ENCODE results near the gene GMPR2.

Gene GMPR2

DNA sequence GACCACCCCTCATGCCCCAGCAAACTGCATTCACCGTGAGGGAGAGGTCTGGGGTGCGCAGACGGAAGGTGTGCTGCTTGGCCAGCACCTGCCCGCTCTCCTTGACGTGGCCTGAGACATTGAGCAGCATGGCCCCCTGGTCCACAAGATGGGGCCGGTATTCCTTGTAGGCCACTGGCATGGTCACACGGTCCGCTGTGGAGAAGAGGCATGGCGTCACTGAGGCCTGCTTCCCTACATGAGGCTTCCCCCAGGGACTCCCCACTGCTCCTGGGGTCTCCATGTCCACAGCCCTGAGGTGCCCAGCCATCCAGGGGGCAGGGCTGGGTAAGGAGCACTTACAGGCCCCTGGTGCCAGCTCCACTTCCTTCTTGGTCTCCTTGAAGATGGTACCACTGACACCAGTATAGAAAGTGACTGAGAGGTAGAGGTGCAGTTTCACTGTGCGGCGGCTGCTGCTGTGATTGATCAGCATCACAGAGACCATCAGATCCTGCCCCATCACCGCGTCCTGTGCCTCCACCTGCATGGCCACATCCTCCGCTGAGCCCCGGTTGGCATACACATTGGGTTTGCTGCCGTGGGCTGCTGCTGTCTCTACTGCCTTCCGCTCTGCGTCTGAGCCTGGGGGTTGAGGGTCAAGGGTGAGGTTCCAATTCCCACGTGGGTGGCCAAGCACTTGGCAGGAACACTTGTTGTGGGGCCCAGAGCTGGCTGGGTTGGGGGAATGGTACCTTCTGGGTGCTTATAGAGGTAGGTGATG, 22.1 kb downstream of the GMPR2 start:
- DNase-seq: no peak

DNA sequence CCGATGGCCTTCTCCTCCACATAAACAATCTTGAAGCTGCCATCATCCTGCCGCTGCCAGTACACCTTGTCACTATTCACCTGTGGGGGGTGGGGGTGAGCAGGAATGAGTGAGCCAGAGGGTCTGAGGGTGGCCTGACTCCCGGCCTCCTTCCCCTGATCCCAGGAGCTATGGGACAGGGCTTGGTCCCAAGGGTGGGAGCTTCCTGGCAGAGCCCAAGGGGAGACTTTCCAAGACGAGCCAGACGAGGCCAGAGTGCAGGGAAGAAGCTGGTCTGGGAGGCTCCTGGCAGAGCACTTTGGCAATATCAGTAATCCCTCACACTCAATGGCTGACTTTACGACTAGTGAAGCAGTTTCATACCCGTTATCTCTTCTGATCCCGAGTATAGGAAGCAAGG, 22.7 kb downstream of the GMPR2 start:
- DNase-seq: no peak

DNA sequence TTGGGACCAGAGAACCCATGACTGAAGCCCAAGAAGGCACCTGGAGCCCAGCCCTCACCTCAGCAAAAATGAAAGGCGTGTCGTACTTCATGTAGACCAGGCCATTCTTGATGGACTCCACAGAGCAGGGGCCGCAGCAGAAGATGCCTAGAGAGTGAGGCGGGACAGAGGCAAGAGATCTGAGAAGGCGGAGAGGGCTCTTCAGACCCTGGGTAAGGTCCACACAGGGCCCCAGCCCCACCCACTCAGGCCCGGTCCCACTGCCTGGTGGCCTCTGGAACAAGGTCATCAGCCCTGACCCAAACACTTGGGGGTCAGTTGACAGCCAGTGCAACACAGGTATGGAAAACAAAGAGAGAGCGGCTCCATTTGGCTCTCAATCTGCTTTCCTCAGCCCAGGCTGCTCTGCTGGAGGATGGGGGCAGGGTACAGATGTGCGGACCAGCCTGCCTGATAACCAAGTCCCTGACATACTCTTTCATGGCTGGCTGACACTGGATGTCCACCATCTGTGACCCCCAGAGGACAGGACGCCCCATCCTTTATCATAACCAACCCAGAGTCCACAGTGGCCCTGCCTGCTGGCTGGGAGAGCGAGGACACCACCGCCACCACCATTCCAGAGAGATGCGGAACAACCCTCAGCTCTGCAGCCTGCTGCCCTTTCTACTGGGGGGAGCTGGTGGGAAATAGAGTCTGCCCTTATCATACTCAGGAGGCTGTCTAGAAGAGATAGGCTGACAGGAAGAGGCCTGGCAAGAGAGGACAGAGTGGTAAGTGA, 23.4 kb downstream of the GMPR2 start:
- no peak for DNase-seq

DNA sequence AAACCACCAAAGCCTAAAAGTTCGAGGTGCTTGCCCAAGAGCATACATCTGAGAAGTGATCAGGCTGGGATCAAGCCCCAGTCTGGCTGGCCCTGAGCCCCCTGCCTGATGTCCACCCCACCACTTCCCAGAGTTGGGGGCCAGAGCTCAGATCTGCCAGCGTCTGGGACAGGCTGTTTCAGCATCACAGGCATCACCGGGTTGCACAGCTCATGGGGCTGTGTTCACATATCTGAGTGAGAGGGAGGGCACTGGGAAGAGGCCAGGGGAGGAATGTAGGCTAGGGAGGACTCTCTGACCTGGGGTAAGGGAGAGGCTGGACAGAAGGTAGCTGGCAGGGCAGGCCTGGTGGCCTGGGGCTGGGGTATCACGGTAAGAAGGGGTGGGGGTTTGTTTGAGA, 24.2 kb downstream of the GMPR2 start:
- no peak for DNase-seq

DNA sequence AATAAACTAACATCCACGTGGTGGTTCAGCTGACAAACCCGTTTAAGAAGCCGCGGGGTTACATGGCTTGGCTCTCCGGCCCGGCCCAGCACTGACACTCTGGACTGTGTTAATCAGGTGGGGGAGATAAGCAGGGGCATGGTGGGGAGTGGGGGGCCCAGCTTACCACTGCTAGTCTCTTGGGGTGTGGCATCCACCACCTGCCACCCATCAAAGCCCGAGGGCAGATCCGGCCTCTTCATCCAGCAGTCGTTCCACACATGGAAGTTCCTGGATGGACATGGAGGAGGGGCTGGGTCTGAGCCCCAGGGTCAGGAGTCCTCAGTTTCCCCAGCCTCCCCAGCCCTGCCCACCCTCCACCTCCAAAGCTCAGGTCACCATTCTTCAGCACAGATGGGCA, 25.4 kb downstream of the GMPR2 start:
- DNase-seq: no peak

DNA sequence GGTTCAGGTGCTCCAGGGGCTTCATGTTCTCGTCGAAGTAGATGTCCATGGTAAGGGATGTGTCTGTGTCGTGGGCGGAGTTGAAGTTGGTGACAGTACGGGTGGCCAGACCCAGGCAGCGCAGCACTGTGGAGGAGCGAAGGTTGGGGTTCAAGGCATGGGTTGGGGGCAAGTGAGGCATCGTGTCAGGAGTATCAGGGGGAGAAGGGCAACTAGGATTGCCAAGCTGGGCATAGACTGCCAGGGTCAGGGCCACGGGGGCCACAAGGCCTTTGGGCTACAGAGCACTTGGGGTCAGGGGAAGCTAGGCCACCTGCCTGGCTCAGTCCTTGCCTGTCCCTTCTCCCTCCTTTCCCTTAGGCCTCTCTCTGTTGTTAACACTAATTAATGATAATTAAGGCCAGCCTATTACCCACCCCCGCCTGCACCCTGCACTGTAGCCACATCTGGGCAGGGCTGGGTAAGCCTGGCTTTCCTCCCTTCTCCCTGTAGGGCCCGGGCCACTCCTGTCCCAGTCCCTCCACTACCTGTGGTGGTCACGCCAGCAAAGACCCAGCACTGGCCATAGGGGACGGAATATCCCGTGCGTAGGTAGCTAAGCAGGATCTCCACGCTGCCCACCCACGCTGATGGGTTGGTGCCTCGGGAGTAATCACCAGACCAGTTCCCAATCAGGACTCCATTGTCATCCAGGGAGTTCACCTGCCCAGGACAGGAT, 26.0 kb downstream of the GMPR2 start:
- no peak for DNase-seq

DNA sequence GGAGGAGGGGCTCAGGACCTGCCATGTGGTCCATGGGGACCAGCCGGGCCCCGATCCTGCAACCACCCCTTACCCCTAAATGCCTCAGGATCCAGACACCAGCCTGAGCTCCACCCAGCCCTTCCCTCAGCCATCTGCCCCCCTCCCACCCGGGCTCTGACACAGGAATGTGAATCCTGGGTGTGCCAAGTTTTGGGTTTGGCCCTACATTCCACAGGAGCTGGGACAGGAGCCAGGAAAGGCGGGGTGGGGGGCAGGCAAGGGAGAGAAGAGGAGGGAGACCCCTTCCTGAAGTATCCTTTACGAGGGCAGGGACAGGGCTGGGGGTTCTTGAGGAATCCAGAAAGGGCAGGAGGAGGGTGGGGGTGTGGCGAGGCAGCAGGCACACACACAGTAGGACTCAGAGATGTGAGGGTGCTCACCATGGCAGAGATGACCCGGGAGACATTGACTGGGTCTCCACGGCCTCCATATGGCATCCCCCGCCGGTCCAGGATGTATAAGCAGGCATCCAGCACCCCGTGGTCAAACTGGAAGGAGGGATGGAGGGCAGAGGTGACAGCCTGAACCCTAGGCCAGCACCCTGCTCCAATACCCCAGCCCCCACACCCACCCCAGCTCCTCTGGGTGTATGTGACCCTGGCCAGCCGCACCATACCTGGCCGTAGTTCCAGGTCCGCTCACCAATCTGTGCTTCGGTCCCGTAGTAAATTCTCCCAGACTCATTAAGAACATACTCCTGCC, 26.7 kb downstream of the GMPR2 start:
- DNase-seq: no peak

DNA sequence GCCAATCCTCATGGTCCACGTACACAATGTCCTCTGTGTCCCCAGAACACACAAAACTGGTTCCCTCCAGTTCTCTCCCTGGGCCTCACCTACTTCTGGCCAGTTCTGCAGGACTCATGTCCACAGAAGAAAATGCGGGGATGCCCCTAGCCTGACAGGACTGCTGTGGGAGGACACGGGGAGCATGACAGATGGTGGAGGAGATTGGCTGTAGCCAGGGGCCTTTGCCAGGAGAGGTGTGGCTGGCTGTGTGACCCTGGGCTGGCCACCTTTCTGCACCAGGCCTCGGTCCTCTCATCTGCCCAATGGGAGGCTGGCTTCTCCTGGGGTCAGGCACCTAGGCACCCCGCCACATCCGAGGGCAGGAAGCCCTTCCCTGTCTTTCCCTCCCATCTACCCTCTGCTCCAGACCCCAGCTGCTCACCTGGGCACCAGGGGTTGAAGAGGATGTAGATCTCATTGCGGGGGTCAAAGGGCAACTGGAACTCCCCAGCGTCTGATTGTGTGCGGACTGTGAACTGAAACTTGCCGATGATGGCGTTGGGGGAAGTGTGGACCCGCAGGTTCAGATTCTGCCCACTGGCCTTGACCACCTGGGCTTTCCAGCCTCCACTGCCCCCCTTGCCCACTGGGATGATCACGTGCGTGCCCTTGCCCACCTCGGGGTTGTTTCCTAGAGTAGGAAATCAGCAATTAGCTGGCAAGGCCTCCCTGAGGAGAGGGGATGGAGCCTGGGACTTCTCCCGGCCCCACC, 27.5 kb downstream of the GMPR2 start:
- DNase-seq: no peak

DNA sequence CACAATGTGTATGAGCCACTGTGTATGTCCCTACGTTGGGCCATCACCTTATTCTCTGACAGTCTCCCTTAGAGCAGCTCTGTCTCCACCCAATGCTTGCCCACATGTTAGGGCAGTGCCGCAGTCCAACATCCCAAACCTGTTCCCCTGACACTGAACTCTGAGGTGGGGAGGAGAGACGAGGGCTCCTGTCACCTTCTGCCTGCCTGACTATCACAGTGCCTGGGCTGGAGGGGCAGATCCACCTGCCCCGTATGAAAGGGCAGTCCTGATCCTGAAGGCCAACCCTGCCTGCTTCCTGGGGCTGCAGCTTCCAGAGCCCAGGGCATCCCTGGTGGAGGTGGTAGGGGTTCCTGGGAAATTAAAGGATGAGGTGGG, 28.0 kb downstream of the GMPR2 start:
- DNase-seq: no peak

DNA sequence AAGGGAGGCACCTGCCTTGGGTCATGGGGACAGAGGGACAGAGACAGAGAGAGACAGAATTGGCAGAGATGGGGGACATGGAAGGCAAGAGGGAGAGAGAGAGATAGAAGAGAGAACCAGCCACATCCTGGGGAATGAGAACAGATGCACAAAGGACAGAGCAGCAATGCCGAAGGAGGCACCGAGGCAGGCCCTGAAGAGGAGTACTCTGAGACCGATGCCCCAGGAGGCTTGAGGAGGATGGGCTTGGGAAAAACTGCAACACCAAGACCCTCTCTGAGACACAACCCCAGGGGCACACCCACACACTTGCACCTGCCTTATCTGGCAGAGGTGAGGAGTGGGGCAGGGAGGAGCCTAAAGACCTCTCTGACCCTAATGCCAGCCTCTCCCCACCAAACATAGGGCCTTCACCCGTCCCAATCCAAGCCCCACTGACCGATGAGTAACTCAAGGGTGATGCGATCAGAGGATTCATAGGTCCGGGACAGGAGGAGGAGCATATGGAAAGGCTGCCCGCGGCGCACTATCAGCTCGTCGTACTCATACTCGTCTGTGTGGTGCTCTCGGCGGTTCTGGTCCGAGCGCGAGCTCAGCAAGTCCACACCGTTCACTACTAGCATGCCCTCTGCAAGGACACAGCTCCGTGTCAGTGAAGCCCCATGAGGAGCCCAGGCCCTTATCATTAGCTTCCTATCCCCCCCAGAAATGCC, 28.7 kb downstream of the GMPR2 start:
- no peak for DNase-seq

DNA sequence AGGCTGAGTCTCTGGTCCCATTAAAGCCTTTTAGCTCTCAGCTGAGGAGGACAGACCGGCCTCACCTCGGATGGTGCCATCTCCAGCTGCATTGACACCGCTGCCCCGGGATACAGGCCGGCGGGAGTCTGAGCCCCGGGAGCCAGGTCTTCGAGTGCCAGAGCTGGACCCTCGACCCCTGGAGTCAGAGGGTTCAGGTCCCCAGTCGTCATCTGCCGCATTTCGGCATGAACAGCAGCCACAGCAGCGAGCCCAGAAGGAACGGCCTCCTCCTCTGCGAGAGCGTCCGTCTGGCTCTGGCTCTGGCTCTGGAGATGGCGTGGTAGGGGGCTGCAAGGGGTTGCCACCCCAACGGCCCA, 29.2 kb downstream of the GMPR2 start:
- DNase-seq: no peak

DNA sequence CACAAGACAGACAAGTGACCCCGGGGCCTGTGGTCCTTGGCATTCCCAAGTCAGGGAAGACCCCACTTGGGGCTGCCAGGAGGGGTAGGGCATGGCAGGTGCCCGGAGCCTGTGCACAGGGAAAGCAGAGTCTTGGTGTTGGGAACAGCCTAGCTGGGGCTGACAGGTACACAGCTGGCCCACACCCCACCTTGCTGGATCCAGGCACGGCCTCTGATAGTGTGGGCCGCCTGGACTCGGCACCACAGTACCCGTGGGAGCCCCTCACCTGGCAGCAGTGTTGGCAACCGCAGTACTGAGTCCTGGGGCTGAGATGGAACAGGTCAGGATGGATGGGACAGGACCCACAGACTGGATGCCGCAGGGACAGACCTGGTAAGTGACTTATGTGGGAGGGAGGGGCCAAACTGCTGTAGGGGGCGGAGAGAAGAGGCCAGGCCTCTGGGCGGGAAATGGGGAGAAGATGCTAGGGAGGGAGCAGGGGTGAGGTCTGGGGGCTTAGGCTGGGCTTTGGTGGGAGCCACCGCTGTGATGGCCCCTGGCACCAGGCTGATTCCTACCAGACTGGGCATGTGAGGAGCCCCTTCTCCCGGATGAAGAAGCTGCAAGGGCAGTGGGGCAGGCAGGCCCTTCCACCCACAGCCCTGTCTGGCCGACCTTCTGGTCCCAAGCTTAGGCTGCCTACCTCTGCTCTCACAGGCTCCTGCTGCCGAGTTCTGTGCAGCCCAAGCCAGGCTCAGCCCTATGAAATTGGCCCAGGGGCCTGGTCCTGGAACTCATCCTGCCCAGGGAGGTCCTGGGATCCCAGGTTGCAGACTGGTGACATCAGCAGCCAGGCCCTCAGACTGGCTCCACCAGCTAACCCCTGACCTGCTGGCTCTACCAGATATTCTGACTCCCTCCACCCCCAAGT, 30.3 kb downstream of the GMPR2 start, which contains the start of gene TGM1:
Gene TGM1 (minus strand): TSS at position 357 of the 913 bp plus-strand sequence. CDS start 825 bp downstream, outside the sequence.
- DNase-seq: no peak

DNA sequence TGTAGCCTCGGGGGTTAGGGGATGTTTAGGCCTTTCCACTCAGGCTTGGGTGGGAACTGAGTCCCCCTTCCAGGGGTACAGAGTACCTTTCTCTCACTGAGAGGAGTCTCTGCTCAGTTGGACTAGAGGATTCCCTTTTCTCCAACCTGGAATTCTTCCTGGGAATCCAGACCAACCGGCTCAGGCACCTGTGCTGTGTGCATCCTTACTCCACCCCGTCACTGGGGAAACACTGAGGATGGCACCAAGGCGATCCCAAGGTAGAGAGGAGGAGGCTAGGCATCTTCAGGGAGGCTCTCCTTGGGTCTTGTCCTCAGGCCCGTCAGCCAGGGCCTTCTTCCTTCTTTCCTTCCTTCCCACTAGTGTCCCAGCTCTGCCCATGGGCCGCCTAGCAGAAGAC, 31.1 kb downstream of the GMPR2 start:
- DNase-seq: no peak

DNA sequence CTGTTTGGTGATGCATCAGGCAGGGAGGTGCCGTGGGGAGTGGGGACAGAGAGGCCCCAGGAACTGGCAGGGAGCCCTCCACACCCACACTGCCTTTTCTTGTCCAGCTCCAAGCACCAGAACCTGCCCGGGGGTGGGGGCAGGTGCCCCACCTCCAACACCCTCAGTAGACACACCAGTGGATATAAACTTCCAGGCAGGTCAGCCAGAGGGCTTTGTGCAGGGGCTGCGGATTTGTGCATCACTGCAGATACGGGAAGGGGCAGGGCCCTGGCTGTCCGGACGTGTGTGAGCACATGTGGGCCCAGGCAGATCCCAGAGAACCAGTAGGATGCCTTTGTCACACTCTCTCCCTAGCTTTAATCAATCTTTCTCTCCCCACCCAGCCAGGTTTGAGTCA, 31.6 kb downstream of the GMPR2 start:
- DNase-seq: no peak

DNA sequence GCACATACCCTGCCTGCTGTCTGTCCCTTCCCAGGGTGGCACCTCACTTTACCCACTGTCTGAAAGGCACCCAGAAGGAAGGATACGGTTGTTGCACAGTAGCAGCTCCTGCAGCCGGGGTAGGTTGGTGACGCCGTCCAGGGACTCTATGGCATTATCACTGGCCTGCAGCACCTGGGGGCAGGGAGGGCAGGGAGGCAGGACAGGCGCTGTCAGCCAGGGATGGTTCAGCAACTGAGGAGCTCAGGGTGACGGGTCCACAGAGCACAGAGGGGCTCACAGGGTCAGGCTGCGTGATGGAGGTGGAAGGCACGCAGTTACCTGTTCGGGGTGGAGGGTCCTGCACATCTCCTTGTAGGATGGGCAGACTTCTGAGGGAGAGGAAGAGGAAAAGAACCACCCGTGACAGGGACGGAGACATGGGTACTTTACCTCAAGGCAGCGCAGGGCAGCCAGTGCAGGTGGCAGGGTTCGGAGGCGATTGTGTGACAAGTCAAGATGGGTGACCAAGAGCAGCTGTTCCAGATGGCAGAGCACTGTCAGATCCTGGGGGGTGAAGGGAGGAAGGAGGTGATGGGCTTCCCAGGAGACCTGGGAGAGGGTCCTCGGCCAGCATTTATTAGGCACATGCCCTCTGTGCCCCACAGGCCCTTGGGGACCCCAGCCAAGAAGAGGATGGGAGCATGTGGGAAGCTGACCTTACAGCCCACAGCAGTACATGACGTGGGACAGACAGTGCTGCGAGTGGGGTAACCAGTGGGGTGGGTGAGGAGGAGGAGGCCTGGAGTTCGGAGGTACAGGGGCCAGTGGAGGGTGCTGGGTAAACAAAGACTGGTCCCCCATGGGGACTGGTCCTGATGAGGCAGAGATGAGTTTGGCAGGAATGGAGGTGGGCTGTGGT, 33.9 kb downstream of the GMPR2 start:
- DNase-seq: no peak

DNA sequence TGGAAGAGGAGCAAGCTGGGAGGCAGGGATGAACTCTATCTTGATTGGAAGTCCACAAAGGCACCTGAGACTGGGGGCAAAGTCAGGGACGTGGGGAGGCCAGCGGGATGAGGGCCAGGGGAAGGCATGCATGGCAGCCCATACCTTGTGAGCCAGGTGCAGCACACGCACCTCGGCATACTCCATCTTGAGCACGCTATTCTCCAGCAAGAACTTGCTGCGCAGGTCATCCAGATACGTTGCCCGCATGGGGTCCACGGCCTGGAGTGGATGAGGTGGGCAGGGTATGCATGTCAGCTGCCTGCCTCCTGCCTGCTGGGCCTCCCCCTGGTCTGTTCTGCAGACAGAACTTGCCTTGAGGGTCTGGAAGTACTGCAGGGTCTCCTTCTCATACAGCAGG, 34.8 kb downstream of the GMPR2 start:
- no peak for DNase-seq

DNA sequence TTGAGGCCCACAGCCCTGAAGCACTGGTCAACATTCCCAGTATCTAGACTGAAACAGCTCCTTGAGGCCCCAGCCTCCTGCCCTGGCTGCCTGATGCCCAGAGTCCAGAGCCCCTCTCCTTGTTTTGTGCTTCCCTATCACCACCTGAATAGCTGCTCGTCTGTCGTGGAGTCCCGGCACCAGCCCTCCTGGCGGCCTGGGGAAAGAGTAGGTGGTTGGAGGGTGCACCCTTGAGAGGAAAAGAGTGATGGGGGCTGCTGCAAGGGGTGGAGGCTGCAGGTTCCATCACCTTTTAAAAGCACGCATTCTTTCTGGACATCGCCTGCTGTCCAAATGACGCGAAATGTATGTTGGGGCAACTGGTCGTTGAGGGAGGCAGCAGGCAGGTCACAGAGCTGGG, 35.5 kb downstream of the GMPR2 start:
- DNase-seq: no peak

DNA sequence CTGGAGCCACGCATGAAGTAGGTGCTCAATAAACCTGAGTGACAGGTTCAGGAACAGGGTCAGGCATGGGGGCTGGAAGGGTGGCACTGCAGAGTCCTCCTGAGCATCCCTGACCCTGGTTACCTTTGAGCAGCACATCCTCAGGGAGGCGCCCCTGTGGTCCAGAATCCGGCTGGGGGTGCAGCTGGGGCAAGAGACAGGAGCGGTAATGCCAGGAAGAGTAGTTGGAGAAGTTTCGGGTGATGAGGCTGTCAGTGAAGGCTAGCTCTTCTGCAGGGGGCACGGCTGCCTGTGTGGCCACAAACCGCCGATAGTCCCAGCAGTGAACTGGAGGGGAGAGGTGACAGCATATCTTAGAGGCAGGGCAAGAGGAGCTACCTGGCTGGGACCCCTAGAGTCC, 36.6 kb downstream of the GMPR2 start:
- DNase-seq: no peak

DNA sequence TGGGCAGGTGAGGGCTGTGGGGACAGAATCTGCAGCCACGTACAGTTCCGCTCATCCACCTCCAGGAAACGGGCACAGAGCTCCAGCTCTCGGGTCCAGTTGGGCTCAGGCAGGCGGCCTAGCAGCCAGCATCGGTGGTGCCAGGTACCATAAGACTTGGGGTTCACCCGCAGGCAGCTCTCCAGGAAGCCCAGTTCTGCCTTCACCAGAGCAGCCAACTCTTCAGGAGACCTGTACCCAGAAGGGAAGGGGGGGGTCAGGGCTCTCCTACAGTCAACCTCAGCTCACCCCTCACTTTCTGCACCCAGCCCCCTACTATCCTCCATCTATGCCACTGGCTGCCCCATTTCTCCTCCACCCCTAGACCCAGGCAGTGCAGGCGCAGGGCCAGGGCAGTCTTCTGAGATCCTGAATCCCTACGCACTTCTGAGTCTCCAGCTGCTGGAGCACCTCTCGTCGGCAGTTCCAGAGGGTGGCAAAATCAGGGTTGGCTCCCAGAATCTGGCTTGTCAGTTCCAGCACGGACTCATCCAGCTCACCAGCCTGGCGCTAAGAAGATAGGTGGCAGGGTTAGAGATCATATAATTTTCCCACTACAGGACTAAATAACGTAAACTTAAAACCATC, 37.3 kb downstream of the GMPR2 start:
- no peak for DNase-seq
